Chondrocyte (in vitro differentiated cells): Measurements from ENCODE around the gene GBP6. TPM values are rescaled to one million over a fixed set of nuclear protein-coding genes. Genes with fewer than 3 reads are reported as not detected.
"Not testable (repeated sequence)": the region's sequence is repeated elsewhere in the genome, so short reads cannot be mapped to it uniquely, and the experiment has no call there.

ENCODE experiments used
- DNase-seq: peaks from one replicate; pipeline ENCODE4 v3.0.0; 2021; ENCODE audit warnings: mixed read lengths, low spot score
- H3K27ac Mint-ChIP-seq: one replicate; pipeline ENCODE4 v1.8.0; 2021; ENCODE audit warnings: mild to moderate bottlenecking, moderate library complexity, mixed read lengths; ENCODE audit not compliant: unreplicated experiment
- H3K27me3 Mint-ChIP-seq: 2 replicates; pipeline ENCODE4 v1.8.0; 2021; ENCODE audit warnings: low read depth, mixed read lengths
- H3K36me3 Mint-ChIP-seq: 2 replicates; pipeline ENCODE4 v1.8.0; 2021; ENCODE audit warnings: low read depth, mixed read lengths
- H3K4me1 Mint-ChIP-seq: 2 replicates; pipeline ENCODE4 v1.8.0; 2021; ENCODE audit warnings: low read depth, mild to moderate bottlenecking, mixed read lengths
- H3K4me3 Mint-ChIP-seq: one replicate; pipeline ENCODE4 v1.8.0; 2021; ENCODE audit warnings: mild to moderate bottlenecking, moderate library complexity, mixed read lengths; ENCODE audit not compliant: unreplicated experiment
- H3K9me3 Mint-ChIP-seq: 2 replicates; pipeline ENCODE4 v1.8.0; 2021; ENCODE audit warnings: low read depth, mixed read lengths
- total RNA-seq: library from RNA; stranded (reverse); gene quantifications from 3 replicates; pipeline ENCODE4 v1.2.1, GENCODE V29; 2021
- TF ChIP-seq, protein P1 (sequence below): fragments of 200-600 bp; sonication (generic); IDR thresholded peaks from 2 replicates; pipeline ENCODE4 v1.5.0; 2021; ENCODE audit warnings: antibody characterized with exemption, mild to moderate bottlenecking, moderate library complexity

GBP6 gene
- total RNA-seq, 1 donor from 2014 or later: not detected

DNA sequence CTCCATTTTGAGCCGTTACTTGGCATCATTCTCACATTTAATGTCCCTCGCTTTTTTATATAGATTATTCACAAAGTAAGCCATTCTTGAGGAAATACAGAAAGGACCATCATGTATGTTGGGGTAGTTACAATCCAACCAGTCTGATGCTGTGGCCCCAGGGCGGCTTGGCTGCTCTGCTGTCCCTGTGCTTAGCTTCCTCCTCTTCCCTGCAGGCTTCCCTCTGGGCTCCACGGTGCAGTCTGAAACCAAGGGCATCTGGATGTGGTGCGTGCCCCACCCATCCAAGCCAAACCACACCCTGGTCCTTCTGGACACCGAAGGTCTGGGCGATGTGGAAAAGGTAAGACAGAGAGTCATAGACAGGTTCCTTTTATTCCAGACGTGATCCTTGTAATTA is 5.5 kb downstream of the GBP6 start:
- TF ChIP-seq, protein P1, sequence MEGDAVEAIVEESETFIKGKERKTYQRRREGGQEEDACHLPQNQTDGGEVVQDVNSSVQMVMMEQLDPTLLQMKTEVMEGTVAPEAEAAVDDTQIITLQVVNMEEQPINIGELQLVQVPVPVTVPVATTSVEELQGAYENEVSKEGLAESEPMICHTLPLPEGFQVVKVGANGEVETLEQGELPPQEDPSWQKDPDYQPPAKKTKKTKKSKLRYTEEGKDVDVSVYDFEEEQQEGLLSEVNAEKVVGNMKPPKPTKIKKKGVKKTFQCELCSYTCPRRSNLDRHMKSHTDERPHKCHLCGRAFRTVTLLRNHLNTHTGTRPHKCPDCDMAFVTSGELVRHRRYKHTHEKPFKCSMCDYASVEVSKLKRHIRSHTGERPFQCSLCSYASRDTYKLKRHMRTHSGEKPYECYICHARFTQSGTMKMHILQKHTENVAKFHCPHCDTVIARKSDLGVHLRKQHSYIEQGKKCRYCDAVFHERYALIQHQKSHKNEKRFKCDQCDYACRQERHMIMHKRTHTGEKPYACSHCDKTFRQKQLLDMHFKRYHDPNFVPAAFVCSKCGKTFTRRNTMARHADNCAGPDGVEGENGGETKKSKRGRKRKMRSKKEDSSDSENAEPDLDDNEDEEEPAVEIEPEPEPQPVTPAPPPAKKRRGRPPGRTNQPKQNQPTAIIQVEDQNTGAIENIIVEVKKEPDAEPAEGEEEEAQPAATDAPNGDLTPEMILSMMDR: no peak
- no peak for DNase-seq
- Mint-ChIP-seq H3K27me3 (peaks cover 2% of the 10 kb centered on the region), H3K4me3 (no peak overlapping the region), H3K36me3 (no peaks in the 10 kb centered on the region), H3K4me1 (no peaks in the 10 kb centered on the region), H3K9me3 (no peaks in the 10 kb centered on the region), H3K27ac (no peak overlapping the region)

DNA sequence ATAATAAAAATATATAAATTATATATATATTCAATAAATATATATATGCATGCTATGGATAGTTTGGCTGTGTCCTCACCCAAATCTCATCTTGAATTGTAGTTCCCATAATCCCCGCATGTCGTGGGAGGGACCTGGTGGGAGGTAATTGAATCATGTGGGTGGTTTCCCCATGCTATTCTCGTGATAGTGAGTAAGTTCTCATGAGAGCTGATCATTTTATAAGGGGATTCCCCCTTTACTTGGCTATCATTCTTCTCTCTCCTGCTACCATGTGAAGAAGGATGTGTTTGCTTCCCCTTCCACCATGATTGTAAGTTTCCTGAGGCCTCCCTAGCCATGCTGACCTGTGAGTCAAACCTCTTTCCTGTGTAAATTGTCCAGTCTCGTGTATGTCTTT is 10.0 kb downstream of the GBP6 start:
- not testable (repeated sequence) for H3K4me1 Mint-ChIP-seq, H3K27ac Mint-ChIP-seq, H3K36me3 Mint-ChIP-seq, H3K4me3 Mint-ChIP-seq, DNase-seq, H3K27me3 Mint-ChIP-seq, H3K9me3 Mint-ChIP-seq

DNA sequence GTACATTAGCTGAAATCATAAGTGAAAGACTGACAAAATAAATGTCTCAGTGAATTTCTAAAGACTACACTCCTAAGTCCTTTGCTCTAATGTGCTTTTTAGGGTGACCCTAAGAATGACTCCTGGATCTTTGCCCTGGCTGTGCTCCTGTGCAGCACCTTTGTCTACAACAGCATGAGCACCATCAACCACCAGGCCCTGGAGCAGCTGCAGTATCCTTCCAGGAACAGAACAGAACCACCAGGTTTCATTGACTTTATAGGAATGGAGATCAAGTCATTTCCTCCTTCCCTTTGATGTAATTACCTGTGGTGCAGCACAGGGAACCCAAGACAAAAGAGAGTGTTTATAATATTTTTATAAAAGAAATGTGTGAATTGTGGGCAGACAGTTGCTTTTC is 14.1 kb downstream of the GBP6 start:
- DNase-seq: no peak
- no peaks in the 10 kb centered on the region for H3K36me3 Mint-ChIP-seq
- no peaks in the 10 kb centered on the region for H3K27me3 Mint-ChIP-seq
- TF ChIP-seq, protein P1: no peak
- no peaks in the 10 kb centered on the region for H3K4me1 Mint-ChIP-seq
- no peak overlapping the region for H3K27ac Mint-ChIP-seq
- H3K9me3 Mint-ChIP-seq: no peaks in the 10 kb centered on the region
- H3K4me3 Mint-ChIP-seq: no peak overlapping the region

DNA sequence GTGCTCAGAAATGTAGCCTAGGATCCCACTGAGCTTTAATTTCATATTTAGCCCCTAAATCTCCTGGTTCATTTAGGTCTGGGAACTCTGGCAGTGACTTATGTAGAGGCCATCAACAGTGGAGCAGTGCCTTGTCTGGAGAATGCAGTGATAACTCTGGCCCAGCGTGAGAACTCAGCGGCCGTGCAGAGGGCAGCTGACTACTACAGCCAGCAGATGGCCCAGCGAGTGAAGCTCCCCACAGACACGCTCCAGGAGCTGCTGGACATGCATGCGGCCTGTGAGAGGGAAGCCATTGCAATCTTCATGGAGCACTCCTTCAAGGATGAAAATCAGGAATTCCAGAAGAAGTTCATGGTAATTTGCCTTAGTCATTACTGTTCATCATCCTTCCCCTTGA is 17.8 kb downstream of the GBP6 start:
- H3K4me3 Mint-ChIP-seq: no peak overlapping the region
- TF ChIP-seq, protein P1: no peak
- H3K4me1 Mint-ChIP-seq: no peaks in the 10 kb centered on the region
- no peak for DNase-seq
- H3K36me3 Mint-ChIP-seq: no peaks in the 10 kb centered on the region
- H3K9me3 Mint-ChIP-seq: no peaks in the 10 kb centered on the region
- H3K27me3 Mint-ChIP-seq: peaks cover 6% of the 10 kb centered on the region
- H3K27ac Mint-ChIP-seq: no peak overlapping the region

DNA sequence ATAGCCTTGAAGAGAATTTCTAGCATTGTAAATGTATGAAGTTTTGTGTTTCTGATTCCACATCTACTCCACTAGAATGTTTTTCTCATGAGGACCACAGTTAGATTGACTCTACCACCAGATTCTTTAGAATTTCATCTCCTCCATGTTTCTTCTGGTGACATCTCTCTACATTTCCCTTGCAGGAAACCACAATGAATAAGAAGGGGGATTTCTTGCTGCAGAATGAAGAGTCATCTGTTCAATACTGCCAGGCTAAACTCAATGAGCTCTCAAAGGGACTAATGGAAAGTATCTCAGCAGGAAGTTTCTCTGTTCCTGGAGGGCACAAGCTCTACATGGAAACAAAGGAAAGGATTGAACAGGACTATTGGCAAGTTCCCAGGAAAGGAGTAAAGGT is 18.6 kb downstream of the GBP6 start:
- no peak for DNase-seq
- H3K4me3 Mint-ChIP-seq: no peak overlapping the region
- peaks cover 6% of the 10 kb centered on the region for H3K27me3 Mint-ChIP-seq
- H3K27ac Mint-ChIP-seq: no peak overlapping the region
- H3K36me3 Mint-ChIP-seq: no peaks in the 10 kb centered on the region
- no peaks in the 10 kb centered on the region for H3K4me1 Mint-ChIP-seq
- TF ChIP-seq, protein P1: no peak
- no peaks in the 10 kb centered on the region for H3K9me3 Mint-ChIP-seq

DNA sequence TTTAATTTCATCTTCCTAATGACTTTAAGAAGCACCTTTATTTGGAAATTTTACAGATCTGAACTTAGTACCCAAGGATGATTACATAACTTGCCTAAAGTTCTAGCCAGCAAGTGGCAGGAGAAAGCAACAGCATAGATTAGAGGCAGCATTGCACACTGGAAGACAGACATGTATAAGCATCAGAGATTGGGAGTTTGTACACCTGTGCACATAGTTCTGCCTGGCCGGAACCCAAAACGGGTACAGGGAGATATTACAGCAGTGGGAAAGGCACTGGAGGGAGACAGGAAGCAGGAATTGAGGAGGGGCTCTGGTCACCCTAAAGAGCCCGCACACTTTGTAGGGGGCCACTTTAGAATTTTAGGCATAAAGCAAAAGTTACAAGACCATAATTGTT is 19.3 kb downstream of the GBP6 start:
- TF ChIP-seq, protein P1: no peak
- Mint-ChIP-seq H3K27me3 (peaks cover 6% of the 10 kb centered on the region), H3K4me3 (no peak overlapping the region), H3K4me1 (no peaks in the 10 kb centered on the region), H3K27ac (no peak overlapping the region), H3K36me3 (no peaks in the 10 kb centered on the region), H3K9me3 (no peaks in the 10 kb centered on the region)
- DNase-seq: no peak
